Epithelial cell of prostate (primary cell): ENCODE results near the gene MRM3.
"Not testable (repeated sequence)": the region's sequence is repeated elsewhere in the genome, so short reads cannot be mapped to it uniquely, and the experiment has no call there.

Experiments used
- DNase-seq: peaks from one replicate; pipeline ENCODE4 v3.0.0-alpha.2; 2011; ENCODE audit warnings: low read depth, low spot score
- H3K27ac ChIP-seq: fragments of 450-650 bp; 2 replicates; pipeline ENCODE4 v1.5.1; 2017; ENCODE audit warnings: mild to moderate bottlenecking

The MRM3 gene

DNA sequence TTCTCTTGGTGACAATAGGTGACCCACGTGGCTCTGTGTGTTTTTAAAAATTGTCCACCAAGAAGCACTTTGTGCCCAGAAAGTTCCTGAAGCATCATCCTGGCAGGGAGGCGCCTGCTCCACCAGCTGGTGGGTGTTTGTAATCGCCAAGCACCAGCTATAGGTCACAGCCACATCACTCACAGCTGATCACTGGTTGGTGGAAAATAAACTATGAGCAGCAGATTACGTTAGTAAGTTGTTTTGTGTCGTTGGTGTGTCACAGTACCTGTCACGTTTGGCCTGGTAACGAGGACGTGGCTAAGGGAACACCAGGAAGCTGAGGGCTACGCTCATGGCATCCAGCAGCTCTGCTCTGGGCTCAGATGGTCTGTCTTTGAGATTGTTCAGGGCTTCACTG, 10.1 kb downstream of the MRM3 start:
- no peak for DNase-seq
- peak overlapping the region; percentile 37 for H3K27ac ChIP-seq

DNA sequence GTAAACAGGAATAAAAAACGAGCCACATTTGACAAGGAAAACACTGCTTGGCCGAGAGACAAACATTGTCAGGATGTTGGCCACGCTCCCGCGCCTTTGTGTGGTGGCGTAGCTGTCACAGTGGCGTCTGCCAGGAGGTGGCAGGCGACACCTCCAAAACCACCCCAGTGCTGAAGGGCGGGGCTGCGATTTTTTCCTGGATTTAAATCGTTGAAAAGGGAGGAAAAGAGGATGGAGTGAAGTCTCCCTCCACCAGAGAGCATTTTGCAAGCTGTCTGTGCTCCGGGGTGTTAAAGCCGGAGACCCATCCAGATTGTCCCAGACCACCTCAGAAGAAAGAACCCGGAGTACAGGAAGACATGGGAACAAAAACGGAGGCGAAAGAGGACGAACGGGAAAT, 12.7 kb downstream of the MRM3 start:
- DNase-seq, result no peak
- H3K27ac ChIP-seq, result no peak overlapping the region

DNA sequence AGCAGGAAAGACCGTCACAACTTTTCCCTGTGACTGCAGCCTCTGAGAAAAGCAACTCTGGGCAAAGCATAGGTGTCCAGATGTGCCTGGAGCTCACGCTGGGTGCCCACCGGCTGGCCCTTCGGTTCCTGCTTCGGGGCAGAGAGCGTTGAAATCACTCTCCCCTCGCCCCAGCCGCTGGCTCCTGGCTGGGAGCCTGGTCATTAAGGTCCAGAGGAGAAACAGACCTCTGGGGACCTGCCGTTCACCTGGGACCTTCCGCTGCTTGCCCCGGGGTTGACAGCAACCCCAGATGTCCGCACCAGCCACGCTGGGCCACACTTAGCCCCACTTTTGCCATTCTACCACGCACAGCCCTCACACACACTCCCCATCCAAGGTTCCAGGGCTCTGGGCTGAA, 13.1 kb downstream of the MRM3 start:
- DNase-seq, result no peak
- H3K27ac ChIP-seq, result no peak overlapping the region

DNA sequence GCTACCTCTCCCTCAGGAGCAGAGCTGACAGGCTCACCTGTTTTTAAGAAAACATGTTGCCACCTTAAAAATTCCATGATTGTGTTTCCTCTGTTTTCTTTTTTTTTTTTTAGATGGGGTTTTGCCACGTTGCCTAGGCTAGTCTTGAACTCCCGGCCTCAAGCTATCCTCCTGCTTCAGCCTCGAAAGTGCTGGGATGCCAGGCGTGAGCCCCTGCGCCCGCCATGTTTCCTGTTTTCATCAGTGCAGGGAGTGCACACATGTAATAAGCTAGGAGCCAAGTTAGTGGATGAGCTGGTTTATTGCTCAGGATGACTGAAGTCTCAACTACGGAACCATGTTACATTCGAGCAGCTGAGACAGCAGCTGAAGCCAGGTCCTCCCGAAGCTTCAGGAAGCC, 13.6 kb downstream of the MRM3 start:
- no peak for DNase-seq
- H3K27ac ChIP-seq, result no peak overlapping the region

DNA sequence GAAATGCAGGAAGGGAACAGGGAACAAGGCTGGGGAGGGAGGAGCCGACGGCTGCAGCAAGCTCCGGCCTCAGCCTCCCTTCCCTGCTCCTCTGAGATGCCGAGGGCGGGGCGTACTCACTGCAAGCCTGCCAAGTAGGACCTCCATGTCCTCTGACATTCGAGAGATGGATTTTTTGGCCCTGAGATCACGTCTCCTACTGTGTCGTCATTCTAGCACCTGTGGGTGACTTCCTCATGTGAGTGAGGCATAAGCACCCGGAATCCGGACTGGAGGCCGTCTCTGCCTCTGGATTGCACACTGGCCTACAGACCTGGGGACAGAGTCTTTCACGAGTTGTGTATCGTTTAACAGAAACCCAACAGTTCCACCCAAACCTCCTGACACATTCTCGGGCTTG, 14.5 kb downstream of the MRM3 start:
- no peak overlapping the region for H3K27ac ChIP-seq

DNA sequence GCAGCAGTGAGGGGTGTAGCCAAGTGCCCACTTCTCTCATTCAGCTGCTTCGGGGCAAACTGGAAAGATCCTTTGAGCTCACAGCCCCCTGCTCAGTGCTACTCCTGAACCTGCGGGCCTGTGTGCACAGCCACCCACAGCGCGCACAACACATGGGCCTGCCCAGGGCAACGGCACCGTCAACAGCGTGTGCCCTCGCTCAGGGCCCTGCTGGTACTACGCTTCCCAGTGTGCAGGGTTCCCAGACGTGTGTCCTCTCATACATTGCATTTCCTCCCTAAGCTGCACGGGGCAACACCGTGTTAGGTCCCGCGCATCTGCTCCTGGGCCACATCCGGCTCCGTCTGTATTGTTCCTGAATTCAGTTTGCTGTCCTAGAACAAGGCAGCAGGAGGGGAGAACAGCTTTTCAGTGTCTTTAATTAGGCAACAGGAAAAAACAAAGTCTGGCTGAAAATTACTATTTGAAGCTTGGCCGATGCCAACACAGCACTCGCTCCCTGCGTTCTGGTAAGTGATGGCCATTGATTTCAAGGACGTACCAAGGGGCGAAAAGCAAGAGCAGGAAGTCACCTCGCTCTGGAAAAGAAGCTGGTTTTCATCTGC, 15.2 kb downstream of the MRM3 start:
- no peak overlapping the region for H3K27ac ChIP-seq
- DNase-seq, result no peak

More for the DNA sequence above, 14.5 kb downstream of the MRM3 start:
- no peak for DNase-seq

DNA sequence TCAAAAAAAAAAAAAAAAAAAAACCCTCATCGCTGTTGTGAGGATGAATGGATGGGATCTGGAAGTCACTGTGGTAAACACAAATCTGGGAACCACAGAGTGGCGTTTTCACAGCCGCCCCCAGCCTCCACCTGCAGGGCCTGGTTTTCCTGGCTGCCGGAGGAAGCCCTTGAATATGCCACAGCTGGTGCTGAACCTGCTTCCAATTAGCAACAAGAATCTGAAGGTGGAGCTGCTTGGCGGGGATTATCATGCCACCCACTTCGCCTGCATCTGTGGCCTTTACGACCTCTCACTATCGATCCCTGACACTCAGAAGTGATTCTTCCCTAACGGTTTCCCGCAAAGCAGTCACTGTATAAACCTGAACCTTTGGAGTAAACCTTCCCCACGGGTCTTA, 16.1 kb downstream of the MRM3 start:
- no peak for DNase-seq
- H3K27ac ChIP-seq, result no peak overlapping the region

DNA sequence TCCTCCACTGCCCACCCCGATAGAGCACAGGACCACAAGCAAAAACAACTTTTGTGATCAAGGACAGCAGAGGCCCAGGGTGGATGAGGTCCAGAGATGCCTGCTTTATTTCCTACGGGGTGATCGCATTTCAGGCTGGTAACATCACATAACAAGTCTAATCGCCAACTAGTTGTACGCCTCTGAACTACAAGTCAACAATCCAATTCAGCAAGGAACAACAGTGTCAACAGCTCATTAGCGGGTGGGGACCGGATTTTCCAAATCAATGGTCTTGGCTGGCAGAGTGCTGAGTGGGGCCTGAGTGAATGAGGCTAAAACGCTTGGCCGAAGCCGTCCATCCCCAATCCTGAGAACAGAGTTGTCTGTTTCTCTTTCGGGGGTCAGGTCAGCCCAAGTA, 17.1 kb downstream of the MRM3 start:
- H3K27ac ChIP-seq, result no peak overlapping the region
- no peak for DNase-seq

DNA sequence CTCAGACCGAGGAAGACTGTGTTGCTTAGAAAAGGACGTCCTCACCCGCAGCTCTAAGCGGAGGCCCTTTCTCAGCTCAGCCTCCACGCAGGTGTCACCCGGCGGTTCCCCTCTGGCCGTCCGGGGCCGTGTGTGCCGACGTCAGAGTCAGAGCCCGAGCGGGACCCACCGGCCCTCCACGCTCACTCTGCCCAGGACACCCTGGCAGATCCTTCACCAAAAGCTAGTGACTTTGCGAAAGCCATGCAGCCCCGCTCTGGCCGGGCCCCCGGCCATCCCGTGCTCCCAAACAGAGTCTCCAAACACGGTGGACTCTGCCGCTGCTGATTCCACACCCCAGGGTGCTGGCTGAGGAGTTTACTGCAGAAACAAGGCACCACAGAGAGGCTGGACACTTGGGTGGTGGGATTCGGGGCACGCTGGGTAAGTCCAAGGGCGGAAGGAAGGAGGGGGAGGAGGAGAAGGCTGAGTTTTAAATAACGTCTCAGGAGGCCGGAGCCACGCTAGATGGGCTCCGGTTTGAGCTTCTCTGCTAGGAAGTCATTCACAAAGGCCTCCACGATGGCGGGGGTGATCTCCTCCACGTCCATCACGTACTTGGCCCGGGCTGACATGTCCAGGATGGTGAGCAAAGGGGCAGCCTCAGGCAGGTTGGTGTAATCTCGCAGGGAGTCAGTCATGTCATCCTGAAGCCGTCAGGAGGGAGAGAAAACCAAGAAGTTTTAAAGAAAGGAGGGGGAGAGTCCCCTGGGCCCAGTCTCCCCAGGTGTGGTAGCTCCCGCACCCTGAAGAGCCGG, 18.5 kb downstream of the MRM3 start:
- no peak for DNase-seq
- H3K27ac ChIP-seq, result no peak overlapping the region

DNA sequence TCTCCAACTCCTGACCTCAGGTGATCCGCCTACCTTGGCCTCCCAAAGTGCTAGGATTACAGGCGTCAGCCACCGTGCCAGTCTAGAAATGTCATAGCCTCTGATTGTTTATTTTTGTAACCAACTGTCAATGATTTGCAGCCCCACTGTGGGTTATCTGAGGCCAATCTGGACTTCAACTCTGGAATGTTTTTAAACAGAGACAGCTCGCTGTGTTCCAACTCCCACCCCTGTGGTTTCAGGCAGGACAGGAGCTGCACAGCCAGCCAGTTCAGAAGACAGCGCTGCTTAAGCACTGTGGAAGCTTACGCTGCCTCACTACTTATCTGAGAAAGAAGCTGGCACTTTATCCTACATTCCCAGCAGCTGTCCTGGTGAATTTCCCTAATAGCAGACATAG, 19.5 kb downstream of the MRM3 start:
- no peak for DNase-seq
- H3K27ac ChIP-seq, result no peak overlapping the region

DNA sequence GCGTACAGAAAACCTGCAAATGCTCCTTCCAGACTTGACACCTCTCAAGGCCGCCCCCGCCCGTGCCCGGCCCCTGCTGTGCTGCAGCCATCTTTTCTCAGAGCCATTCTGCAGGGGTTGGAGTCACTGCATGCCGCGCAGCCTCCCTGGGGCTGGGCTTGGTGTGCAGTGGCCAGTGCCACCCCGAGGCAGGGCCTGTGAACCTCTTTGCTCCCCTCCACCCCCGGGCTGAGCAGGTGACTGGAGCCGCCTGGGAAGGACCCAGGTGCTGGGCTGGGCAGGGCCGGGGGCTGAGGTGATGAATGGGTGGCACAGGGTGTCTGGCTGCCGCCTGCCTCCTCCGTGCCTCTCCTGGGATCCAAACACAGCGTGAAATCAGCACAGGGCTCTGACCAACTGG, 20.3 kb downstream of the MRM3 start:
- no peak overlapping the region for H3K27ac ChIP-seq
- DNase-seq, result no peak

DNA sequence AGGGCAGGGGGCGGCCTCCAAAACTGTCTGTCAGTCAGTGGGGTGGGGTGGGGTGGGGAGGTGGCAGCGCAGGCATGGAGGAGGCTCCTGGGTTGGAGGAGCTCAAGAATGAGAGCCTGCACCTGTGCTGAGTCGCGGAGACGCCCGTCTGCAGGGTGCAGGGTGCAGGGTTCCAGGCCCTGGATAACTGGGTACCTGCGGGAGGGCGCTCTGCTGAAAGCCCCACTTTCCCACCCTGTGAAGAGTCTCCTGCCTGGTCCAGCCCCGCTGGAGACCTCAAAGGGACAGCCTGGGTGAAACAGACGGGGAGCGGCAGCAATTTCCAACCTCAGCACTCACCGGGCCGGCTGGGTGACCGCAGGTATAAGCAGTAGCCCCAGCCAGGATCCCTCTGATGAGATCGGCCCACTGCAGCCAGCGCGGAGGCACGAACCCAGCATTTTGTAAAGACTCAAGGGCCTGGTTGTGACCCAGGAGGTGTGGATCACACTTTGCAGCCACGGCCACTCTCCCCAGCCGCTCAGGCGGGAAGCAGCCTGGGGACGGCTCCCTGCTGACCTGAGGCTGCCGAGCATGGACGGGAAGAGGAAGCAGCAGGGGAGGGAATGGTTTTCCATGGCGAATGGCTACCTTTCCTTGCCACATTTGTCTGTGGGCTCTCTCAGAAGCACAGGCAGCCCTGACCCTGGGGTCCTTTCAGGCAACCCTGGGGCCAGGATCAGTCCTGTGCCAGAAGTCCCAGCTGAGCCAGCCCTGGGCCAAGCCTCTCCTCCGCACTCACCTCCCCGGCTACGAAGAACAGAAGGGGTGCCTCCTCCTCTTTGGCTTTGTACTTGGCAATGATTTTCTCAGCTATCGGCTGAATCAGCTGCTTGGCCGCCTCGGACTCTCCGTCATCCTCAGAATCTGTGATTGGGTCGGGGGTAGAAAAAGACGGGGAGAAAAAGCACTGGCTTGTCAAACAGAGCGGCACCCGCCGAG, 21.0 kb downstream of the MRM3 start:
- DNase-seq, result no peak

DNA sequence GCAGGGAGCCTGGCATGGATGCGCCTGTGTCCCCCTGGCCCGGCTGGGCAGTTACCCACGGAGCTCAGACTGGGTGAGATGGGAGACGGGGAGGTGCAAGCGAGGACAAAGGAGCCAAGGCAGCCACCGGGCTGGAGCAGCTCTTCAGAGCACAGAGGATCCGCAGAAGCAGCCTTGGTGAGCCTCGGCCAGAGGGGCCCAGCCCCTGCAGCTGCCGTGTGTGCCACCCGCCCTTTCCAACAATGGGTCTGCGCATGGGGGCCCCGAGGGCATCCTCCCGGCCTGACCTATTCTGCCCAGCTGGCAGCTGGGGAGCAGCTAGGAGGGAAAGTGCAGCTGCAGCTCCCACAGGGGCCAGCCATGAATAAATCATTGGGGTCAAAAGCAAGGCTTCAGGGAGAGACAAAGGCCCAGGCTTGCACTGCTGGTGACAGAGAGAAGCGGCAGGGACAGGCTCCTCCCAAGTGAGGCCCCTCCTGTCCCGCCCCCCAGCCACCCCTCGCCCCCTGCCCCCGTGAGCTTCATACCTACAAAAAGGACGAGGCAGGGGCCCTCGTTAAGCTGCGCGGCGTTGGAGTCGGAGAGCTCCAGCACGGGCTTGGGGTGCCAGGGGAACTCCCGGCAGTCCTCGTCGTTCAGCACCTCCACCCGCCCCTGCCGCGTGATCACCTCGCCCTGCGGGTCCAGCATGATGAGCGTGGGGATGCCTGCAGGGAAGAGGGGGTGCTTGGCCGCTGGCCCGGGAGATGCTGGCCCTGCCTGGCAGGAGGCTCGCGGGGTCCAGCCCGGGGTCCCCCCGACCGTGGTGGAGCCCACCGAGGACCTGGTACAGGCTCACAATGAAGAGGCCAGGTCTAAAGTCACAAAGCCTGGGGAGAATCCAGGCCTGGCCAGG, 22.6 kb downstream of the MRM3 start:
- no peak overlapping the region for H3K27ac ChIP-seq
- DNase-seq, result no peak

More for the DNA sequence above, 21.0 kb downstream of the MRM3 start:
- H3K27ac ChIP-seq, result no peak overlapping the region

DNA sequence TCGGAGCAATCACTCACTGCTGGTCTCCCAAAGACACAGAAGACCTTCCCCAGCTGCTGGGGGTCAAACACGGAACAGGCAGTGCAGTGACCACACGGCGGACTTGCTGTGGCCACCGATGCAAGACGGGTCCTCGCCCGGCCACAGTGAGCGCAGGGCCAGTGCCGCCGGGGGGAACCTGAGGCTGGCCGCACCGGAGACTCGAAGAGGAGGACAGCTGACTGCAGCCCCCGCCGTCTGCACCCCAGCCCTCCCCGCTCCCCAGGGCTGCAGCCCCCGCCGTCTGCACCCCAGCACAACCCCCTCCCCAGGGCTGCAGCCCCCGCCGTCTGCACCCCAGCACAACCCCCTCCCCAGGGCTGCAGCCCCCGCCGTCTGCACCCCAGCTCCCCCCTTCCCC, 23.7 kb downstream of the MRM3 start:
- DNase-seq, H3K27ac ChIP-seq: not testable (repeated sequence)

DNA sequence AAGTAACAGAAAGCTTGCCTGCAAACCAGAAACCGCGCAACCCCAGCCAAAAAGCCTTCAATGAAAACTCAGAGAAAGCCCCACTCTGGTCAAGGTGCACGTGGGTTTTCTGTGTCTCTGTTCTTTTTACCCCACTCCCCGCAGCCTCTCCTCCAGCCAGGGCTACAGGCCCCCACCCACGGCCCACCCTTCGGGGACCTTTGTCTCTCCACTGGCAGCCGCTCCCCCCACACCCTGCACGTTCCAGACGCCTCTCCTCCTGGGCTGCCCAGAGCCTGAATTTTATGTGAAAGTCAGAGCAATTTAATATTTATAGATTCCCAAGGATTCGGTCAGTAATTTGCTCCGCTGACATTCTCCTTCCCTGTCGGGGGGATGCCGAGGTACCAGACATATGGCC, 24.2 kb downstream of the MRM3 start:
- DNase-seq, result no peak
- H3K27ac ChIP-seq, result no peak overlapping the region

DNA sequence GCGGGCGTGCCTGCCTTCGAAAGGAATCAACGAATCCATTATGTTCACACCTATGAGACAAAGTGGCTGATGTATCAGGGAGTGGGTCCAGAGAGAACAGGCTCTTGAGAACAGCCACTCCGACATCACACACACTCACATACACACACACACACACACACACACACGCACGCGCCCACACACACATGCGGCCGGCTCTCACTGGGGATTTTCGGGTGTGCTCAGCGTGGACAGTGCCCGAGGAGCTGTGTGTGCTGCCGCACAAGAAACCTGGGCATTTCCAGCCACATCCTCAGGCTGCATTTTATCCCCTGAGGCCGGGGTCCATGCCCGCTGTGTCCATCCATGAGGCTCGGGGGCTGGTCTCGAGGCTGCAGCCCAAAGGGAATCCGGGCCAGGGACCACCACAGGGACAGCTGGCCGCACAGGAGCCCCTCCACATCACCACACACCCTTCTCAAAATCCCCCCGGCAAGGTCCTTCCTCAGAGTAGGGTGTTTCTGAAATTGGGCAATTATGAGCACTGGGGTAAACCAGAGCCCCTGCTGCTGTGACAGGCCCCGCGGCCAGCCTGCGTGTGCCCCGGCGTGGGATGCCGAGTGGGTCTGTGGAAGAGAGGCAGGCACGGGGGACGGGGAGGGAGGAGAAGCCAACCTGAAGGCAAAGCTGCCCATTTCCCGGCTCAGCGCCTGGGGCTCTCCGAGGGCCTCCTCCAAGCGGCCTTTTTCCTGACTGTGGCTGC, 24.8 kb downstream of the MRM3 start:
- no peak overlapping the region for H3K27ac ChIP-seq
- no peak for DNase-seq

DNA sequence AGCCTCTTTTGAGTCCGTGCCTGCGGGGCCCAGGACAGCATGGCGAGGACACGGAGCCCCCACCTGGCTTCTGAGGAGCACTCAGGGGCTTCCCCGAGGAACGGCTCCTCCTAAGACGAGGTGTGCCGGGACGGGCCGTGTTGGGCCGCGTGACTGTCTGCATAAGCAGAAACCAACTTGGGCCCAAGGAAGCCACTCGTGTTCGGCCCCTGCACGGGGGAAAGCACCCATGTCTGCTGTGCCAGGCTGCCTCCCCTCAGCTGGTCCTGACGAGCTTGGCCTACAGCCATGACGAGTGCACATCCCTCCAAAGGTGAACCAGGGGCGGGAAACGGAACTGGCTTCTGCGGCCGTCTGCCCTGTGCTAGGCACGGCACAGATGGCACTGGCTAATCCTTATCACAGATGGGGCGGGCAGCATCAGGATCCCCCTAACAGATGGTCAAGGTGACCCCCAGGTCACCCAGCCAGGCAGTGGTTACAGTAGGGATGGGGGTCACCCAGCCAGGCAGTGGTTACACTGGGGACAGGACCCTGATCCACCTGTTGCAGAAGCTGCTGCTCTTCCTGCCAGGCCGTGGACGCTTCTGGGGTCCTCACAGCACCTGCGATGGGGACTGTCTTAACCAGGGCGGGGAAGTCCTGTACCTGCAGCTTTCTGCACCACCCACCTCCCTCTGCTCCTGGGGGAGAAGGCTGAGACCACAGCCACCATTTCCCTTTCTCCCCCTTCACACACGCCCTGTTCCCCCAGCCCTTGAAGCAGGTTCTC, 25.6 kb downstream of the MRM3 start:
- DNase-seq, result no peak
- H3K27ac ChIP-seq, result no peak overlapping the region

DNA sequence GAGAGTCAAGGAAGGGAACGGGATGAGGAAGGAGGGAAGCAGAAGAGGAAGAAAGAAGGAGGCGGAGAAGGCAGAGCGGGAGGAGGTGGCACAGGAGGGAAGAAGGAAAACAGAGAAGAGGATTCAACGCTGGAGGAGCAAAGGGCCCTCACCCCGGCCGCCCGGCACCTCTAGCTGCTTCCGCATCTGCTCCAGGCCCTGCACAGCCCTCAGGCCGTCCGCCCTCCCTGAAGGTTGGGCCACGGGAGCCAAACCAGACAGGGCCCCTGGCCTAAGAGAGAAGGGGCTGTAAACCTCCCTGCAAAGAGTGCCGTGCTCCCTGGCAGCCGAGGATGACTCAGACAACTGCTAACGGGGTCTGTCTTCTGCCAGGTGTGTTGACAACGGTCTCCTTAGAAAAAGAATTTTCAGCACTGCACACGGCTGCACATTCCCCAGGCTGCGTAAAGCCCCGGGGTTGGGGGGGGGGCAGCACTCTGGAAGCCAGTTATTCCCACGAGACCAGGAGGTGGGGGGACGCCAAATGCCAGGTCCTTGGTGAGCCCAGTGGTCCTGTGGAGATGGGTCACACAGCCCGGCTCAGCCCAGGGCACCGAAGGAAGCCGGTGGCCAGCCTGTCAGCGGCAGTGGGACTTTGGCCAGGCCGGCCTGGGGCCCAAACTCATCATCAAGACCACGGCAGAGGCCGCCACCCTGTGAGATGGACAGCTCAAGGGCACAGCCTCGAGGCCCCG, 29.1 kb downstream of the MRM3 start:
- no peak for DNase-seq
- H3K27ac ChIP-seq, result no peak overlapping the region
